Stimulated activated CD8-positive, alpha-beta memory T cell treated with anti-CD3 and anti-CD28 coated beads, Interleukin-4, amount 100 ng/mL, for 1 hour (primary cell): Measurements from ENCODE around the gene SLC9A2.

Experiments used
- DNase-seq, 2 donors: peaks; one replicate each; pipeline ENCODE4 v3.0.0-alpha.2; 2020; ENCODE audit warnings: low read depth in 2 of 2, low spot score in 1 of 2

The SLC9A2 gene

DNA sequence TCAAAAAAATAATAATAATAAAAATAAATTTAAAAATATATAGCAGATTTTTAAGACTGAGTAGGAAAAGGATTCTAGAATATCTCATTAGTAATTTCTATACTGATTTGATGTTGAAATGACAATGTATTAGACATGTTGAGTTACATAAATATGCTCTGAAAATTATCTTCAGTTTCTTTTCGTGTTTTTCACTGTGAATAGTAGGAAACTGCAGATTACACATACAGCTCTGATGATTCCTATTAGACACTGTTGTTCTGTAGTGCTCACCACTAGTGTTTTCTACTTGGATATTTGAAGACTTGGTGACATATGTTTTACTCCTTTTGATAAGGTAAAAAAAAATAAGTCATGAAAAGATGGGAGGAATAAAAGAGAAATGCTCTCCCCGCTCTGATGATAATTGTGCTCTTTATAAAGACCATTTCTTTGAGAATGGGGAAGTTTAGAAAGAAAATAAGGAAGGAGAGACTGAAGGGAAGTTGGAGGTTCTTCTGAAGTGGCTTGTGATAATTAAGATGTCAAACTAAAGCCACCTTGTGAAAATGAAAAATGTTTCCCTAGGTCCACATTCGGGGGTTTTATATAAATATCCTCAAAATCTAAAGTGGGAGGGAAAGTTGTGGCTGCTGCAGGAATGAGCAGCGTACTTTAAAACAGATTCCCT lies 52.9 kb downstream of the SLC9A2 start:
- DNase-seq: no peak

DNA sequence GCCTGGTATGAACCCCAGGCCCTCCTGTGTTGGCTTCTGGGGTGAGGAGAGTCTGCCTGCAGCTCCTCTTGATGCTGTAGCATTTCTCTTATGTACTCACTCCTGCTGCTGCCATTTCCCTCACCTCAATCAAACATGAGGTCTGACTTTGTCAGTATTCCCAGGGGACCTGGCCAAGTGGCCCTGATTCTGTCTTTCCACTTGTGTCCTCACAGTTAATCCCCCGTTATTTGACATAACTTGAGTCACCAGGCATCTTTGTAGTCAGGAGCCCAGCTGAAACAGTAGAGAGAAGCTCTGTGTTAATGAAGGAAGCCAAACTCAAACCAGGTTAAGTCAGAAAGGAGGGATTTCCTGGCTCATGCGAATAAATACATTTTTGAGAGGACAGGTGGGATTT lies 55.0 kb downstream of the SLC9A2 start:
- no peak for DNase-seq

DNA sequence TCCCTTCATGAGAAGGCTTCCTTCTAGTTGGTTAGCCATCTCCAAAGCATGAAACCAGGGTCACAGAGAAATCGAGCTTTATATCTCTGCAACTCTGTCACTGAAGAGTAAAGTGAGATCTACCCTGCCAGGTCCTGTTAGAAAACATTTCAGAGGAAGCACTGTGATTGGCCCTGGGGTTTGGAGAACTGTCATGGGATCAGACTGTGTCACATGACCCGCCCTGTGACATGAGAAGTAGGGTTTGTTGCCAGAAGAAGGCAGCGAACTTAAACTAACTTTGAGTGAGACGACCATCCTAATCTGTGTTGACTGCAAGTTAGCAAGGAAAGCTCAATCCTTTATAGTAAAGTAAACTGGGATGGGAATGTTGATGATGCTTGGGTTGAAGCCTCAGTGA lies 55.5 kb downstream of the SLC9A2 start:
- no peak for DNase-seq

DNA sequence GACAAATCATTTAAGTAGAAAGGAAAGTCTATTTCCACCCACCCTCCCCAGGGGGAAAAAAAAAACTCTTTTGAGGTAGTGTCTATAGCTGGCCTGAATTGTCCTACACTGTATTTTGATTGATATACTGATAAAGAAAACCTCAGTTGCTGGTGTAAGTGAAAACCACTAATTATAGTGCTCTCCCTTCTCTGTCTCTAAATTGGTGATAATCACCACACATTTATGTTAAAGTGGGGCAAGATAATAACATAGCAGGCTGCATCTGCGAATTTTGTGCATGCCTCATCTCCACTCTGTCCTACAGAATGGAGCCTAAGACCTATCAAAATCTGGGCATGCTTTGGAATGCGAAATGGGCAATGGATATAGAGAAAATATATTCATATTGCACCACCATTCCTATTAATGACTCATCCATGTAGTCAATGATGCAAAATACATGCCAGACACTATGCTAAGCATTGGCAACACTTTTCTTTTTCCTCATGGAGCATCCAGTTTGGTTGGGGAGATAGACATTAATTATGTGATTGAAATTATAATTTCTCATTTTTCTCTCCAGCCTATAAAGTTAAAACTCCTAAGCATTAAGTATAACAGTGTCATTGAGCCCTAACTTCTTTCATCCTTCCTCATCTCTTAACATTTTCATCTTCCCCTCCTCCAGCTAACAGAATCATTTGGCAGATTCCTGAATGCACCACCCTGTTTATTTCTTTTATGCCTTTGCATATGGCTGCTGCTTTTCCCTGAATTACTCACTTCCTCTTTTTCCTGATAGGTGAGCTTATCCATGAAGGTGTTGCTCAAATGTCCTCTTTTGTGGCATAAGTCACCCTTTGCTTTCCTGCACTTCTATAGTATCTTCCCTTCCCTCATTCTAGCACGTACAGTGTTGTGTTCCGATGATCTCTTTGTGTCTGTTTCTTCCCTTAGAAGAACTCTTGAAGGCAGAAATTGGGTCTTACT lies 58.2 kb downstream of the SLC9A2 start:
- DNase-seq: no peak

GRCh38 chr2:102678442-102678841 lies 59.1 kb downstream of the SLC9A2 start:
- no peak for DNase-seq

DNA sequence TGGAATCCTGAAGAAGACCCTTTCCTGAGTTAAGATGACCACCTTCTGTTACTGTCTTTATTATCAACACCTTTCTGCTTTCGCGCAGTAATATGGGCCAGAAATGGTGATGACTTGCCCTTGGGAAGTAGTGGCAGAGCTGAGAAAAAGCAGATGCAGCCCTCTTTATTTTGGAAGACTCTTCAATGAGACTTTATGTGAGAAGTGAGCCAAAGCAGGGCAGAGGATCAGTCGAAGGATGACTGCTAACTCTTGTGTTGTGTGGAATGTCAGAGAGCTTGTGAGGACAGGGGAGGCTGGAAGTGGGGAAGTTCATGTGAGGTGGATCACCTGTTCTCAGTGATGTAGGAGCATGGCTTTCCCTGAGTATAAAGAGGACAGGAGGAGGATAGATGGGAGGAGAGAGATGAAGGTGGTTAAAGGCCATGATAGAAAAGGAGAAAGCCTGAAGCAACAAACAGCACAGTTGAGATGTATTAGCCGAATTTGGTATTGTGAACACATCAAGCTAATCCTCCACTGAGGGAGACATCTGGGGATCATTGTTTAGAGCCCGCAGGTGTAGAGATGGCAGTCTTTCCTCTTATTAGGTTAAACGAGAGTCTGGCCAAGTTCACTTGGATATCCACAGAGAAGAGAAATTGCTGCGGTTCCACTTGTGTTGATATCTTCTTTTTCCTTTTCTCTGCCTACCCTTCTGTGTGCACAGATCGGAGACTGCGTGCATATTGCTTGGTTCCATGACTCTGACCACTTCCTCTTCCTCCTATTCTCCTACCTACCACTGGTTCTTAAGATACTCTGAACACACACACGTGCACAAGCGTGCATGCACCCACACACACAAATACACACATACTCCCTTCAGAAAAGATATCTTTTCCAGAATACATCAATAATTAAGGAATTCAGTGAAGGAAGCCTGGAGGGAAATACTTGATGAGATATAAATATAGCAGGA lies 67.4 kb downstream of the SLC9A2 start:
- DNase-seq: no peak

DNA sequence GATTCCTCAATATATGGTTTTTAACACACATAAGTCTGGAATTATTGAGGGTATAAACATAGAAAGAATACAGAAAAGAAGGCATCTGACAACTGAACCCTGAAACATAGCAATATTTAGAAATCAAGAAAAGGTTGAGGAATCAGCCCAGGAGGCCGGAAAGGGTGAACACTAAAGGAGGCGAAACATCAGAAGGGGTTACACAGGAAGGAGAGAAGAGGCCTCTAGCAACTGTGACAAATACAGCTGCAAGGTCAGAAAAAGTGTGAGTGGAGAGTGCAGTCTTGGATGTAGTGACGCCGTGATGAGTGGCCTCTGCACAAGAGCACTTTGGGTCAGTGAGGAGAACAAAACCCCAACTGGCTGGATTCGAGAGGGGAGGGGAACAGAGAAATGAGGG lies 70.7 kb downstream of the SLC9A2 start:
- DNase-seq: no peak

DNA sequence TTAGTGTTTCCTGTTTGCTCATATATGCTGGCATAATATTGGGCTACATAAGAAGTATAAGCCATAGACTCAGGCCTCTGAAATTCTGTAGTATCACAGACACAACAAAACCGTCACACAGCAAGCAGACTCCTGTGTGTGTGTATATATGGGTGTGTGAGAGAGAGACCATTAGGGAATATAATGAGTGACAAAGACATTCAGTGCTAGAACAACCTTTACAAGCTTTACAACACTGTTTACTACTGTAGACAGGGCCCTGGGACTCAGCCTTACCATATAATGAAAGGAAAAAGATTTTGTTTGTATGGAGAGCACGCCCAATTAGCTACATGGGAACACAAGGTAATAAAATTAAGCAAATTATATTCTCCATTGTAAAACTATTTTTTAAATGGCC lies 77.1 kb downstream of the SLC9A2 start:
- DNase-seq: no peak

DNA sequence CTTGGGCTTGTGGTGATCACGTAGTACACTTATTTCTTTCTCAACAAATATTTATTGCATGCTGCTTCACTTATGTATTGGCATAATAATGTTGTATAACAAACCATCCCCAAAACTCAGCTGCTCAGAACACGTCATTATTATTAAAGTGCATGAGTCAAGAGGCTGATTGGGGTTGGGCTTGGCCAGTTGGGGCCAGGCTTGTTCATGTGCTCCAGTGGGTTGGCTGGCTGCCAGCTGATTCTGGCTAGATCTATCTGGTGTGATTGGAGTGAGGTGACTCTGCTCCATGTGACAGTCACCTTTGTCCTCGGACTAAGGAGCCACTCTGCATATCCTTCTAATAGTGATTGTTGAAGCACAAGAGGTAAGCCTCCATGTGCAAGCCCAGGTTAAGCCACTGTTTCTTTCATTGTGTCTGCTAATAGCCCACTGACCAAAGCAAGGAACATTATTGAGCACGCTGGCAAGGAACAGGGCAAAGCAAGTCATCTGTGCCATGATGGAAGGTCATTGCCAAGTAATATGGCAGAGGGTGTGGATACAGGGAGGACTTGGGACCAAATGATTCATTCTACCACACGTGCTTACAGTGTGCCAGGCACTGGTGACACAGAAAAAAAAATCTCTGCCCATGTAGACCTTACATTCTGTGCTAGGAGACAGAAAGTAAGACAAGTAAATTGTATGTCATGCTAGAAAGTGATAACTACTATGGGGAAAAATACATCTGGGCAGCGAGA lies 79.2 kb downstream of the SLC9A2 start:
- no peak for DNase-seq

GRCh38 chr2:102703305-102703704 lies 84.0 kb downstream of the SLC9A2 start:
- DNase-seq: no peak

GRCh38 chr2:102703748-102704147 lies 84.4 kb downstream of the SLC9A2 start:
- DNase-seq: no peak

DNA sequence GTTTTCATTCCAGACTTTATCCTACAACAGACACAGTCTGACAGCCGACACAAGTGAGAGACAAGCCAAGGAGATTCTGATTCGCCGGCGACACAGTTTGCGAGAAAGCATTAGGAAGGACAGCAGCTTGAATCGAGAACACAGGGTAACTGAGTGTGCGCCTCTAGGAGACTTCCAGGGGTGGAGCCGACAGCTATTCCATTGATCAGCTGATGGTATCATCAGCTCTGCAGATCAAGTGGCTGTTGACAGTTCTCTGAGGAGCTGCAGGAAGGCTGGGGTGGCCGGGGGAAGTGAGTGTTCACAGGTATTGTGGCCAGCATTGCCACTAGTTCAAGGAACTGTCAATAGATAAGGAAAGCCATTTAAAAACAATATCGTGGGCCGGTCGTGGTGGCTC lies 85.2 kb downstream of the SLC9A2 start:
- DNase-seq: no peak

- no peak for DNase-seq
Observed at GRCh38 chr2:102707796-102708695, 88.7 kb downstream of the SLC9A2 start.

GRCh38 chr2:102708847-102709559 lies 89.7 kb downstream of the SLC9A2 start:
- DNase-seq: no peak

- no peak for DNase-seq
Observed at GRCh38 chr2:102717308-102718018, 98.1 kb downstream of the SLC9A2 start.

DNA sequence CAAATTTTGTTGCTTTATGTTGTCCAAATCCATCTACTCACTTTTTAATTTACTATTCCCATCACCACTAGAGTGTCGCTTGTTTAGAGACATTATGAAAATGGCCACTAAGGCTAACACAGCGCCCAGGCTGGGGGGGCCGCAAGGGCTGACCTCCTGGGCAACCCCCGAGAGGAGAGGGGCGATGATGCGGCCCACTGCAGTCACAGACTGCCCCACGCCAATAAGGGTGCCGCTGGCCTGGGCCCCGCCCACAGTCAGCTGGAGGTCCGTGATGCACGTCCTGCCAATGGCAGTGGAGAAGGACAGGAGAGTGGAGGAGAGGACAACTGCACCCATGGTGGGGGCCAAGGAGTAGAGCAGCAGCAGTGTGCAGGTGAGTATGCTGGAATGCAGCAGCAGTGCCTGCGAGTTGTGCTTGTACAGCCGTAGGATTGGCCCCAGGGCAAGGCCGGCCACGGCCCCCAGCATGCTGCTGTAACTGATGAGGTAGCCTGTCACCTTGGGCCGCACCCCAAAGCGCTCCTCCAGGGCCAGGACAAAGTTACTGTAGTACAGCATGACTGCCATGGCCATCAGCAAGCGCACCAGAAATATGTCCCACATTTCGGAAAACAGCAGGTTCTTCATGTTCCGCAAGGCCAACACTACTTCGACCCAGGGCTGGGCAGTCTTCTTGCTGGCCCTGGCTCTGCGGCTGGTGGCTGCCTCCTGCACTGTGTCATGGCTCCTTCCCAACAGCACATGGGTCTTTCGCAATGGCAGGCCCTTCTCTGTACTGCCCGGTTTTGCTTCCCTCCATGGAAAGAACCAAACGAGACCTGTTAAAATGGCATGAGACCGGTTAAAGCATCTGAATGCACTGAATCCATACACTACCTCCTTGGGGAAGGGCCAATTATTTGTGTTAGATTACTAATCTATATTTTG lies 99.3 kb downstream of the SLC9A2 start:
- no peak for DNase-seq

- DNase-seq: no peak
Observed at GRCh38 chr2:102724016-102724490, 104.7 kb downstream of the SLC9A2 start.
